Thoracic aorta (tissue), 2 donors: ENCODE results near the gene KLHL1. TPM values are rescaled to one million over a fixed set of nuclear protein-coding genes. Genes with fewer than 3 reads are reported as not detected.

Source experiments
- ATAC-seq: fragments of 150-250 bp; one replicate; pipeline ENCODE4 v1.8.0; 2017; ENCODE audit warnings: low read depth; ENCODE audit not compliant: insufficient number of reproducible peaks, low FRiP score
- DNase-seq: peaks from one replicate; pipeline ENCODE4 v3.0.0-alpha.2; 2020; ENCODE audit warnings: low spot score
- H3K27ac ChIP-seq, 2 donors: fragments of 200-600 bp; sonication (generic); 1 replicate in 1 of 2; 2 replicates in 1 of 2; pipeline ENCODE4 v1.5.1; 2016; ENCODE audit warnings: mild to moderate bottlenecking in 2 of 2, moderate library complexity in 2 of 2
- H3K27me3 ChIP-seq: fragments of 200-600 bp; sonication (generic); replicated peaks from 2 replicates; pipeline ENCODE4 v1.6.0; 2016; ENCODE audit warnings: mild to moderate bottlenecking; ENCODE audit not compliant: insufficient read depth
- H3K36me3 ChIP-seq: fragments of 200-600 bp; sonication (generic); one replicate; pipeline ENCODE4 v1.5.1; 2016
- H3K4me1 ChIP-seq, 2 donors: fragments of 200-600 bp; sonication (generic); 1 replicate in 1 of 2; 2 replicates in 1 of 2; pipeline versions ENCODE4 v1.5.1 to v1.6.0; 2016; ENCODE audit warnings: low read depth in 2 of 2, mild to moderate bottlenecking in 1 of 2; ENCODE audit not compliant: control insufficient read depth in 1 of 2
- H3K4me3 ChIP-seq: fragments of 200-600 bp; sonication (generic); 2 replicates; pipeline ENCODE4 v1.5.1; 2016; ENCODE audit warnings: mild to moderate bottlenecking
- H3K9me3 ChIP-seq: fragments of 200-600 bp; sonication (generic); 2 replicates; pipeline ENCODE4 v1.5.1; 2016
- total RNA-seq, 2 donors: library from RNA; depleted of rRNA; stranded (reverse); fragments of >200 nt; gene quantifications; one replicate each; pipeline versions ENCODE4 v1.1.0 to v1.2.3, GENCODE V29; 2016
- TF ChIP-seq, protein P1 (sequence below): fragments of 200-600 bp; sonication (generic); IDR thresholded peaks from one replicate; pipeline ENCODE4 v1.5.1; 2019; ENCODE audit warnings: antibody characterized with exemption

KLHL1 gene
- total RNA-seq, 2 donors from 2014 or later = not detected

DNA sequence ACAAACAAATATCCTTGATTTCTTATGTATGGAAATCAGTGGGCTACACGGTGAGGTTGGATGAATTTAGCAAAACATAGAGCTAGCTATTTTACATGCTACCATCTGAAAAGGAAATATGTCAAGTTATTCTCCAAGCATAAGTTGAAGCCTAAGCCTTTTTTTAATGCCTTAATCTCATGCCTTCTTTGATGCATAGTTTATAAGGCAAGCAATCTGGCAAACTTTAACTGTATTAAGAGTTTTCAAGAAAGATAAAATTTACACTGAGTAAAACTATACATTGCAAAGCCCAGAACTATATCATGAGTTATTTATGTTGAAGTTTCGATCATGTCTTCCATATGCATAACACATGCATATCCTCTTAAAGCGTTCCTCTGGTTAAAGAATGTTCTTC lies 85.6 kb downstream of the KLHL1 start:
- Histone ChIP-seq H3K27me3 (no peaks in the 10 kb centered on the region), H3K4me3 (no peak overlapping the region), H3K36me3 (no peaks in the 10 kb centered on the region), H3K27ac (no peak overlapping the region), H3K4me1 (no peaks in the 10 kb centered on the region), H3K9me3 (no peaks in the 10 kb centered on the region)
- ATAC-seq (no peak), DNase-seq (no peak)
- TF ChIP-seq, protein P1, sequence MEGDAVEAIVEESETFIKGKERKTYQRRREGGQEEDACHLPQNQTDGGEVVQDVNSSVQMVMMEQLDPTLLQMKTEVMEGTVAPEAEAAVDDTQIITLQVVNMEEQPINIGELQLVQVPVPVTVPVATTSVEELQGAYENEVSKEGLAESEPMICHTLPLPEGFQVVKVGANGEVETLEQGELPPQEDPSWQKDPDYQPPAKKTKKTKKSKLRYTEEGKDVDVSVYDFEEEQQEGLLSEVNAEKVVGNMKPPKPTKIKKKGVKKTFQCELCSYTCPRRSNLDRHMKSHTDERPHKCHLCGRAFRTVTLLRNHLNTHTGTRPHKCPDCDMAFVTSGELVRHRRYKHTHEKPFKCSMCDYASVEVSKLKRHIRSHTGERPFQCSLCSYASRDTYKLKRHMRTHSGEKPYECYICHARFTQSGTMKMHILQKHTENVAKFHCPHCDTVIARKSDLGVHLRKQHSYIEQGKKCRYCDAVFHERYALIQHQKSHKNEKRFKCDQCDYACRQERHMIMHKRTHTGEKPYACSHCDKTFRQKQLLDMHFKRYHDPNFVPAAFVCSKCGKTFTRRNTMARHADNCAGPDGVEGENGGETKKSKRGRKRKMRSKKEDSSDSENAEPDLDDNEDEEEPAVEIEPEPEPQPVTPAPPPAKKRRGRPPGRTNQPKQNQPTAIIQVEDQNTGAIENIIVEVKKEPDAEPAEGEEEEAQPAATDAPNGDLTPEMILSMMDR = no peak

DNA sequence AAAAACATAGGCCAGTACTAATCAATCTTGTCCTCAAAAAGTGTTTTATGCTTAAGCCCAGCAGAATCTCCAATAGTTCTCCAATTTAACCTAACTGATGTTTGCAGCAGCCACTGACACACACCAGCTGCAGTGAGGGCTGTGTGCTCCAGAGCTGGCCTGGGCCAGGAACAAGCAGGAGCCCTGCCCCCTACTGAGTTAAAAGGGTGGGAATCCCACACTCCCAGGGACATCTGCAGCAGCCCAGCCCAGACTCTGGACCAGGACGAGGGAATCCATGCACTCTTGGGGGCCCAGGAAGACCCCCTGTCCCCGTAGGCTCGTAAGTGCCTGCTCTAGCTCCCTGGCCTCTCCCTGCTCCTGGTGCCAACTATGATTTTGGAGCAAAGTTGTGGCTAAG lies 92.1 kb downstream of the KLHL1 start:
- H3K9me3 ChIP-seq = no peaks in the 10 kb centered on the region
- H3K4me3 ChIP-seq = no peak overlapping the region
- ATAC-seq = no peak
- H3K36me3 ChIP-seq = no peaks in the 10 kb centered on the region
- no peaks in the 10 kb centered on the region for H3K27me3 ChIP-seq
- H3K4me1 ChIP-seq = no peaks in the 10 kb centered on the region
- H3K27ac ChIP-seq = no peak overlapping the region
- DNase-seq = no peak
- TF ChIP-seq, protein P1 = no peak

- TF ChIP-seq, protein P1 = no peak
- no peaks in the 10 kb centered on the region for H3K9me3 ChIP-seq
- no peak for DNase-seq
- H3K36me3 ChIP-seq = no peaks in the 10 kb centered on the region
- ATAC-seq = no peak
- H3K4me3 ChIP-seq = no peak overlapping the region
- H3K27me3 ChIP-seq = no peaks in the 10 kb centered on the region
- H3K4me1 ChIP-seq = no peaks in the 10 kb centered on the region
- H3K27ac ChIP-seq = no peak overlapping the region
Observed at GRCh38 chr13:70014337-70014736, 93.9 kb downstream of the KLHL1 start.

GRCh38 chr13:69999875-70000274 lies 108.4 kb downstream of the KLHL1 start:
- H3K9me3 ChIP-seq = no peaks in the 10 kb centered on the region
- H3K27me3 ChIP-seq = no peaks in the 10 kb centered on the region
- no peaks in the 10 kb centered on the region for H3K36me3 ChIP-seq
- no peaks in the 10 kb centered on the region for H3K4me1 ChIP-seq
- ATAC-seq (no peak), DNase-seq (no peak)
- no peak overlapping the region for H3K4me3 ChIP-seq
- TF ChIP-seq, protein P1 = no peak
- H3K27ac ChIP-seq = no peak overlapping the region

DNA sequence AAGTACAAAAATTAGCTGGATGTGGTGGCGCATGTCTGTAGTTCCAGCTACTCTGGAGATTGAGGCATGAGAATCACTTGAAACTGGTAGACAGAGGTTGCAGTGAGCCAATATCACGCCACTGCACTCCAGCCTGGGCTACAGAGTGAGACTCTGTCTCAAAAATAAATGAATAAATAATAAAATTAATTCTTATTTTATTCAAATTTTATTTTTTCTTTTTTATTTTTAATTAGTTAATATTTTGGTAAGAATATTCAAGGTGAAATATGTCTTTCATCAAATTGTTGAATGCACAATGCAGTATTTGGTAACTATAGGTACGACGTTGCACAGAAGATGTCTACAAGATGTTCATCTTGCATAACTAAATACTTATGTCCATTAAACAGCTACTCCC lies 111.2 kb downstream of the KLHL1 start:
- no peak for ATAC-seq
- no peaks in the 10 kb centered on the region for H3K27me3 ChIP-seq
- TF ChIP-seq, protein P1 = no peak

More for the DNA sequence above, 111.2 kb downstream of the KLHL1 start:
- Histone ChIP-seq H3K27ac (no peak overlapping the region), H3K4me3 (no peak overlapping the region), H3K36me3 (no peaks in the 10 kb centered on the region), H3K4me1 (no peaks in the 10 kb centered on the region), H3K9me3 (no peaks in the 10 kb centered on the region)
- DNase-seq = no peak
